Mesendoderm (in vitro differentiated cells): ENCODE data around the gene ABHD14A.

ENCODE experiments used
- DNase-seq: peaks from one replicate; pipeline ENCODE4 v3.0.0; 2013
- H2AK5ac ChIP-seq: 2 replicates; pipeline ENCODE4 v1.6.1; 2013; ENCODE audit warnings: low read length, inconsistent platforms
- H2BK120ac ChIP-seq: 2 replicates; pipeline ENCODE4 v1.6.1; 2013; ENCODE audit warnings: low read depth, mild to moderate bottlenecking, low read length, moderate library complexity, mixed read lengths
- H2BK15ac ChIP-seq: replicated peaks from 2 replicates; pipeline ENCODE4 v1.6.1; 2013; ENCODE audit warnings: low read depth, mild to moderate bottlenecking, moderate library complexity
- H2BK5ac ChIP-seq: 2 replicates; pipeline ENCODE4 v1.6.1; 2013; ENCODE audit warnings: low read length, inconsistent platforms
- H3K18ac ChIP-seq: 2 replicates; pipeline ENCODE4 v1.6.1; 2013; ENCODE audit warnings: mild to moderate bottlenecking, low read length, mixed read lengths
- H3K23ac ChIP-seq: one replicate; pipeline ENCODE4 v1.6.1; 2013; ENCODE audit warnings: low read length
- H3K27ac ChIP-seq: 2 replicates; pipeline ENCODE4 v1.5.1; 2013; ENCODE audit warnings: low read depth, mild to moderate bottlenecking, inconsistent platforms, low read length, moderate library complexity
- H3K27me3 ChIP-seq: 2 replicates; pipeline ENCODE4 v1.6.1; 2013; ENCODE audit warnings: low read length, control low read depth, mild to moderate bottlenecking, inconsistent platforms; ENCODE audit not compliant: insufficient read depth, poor library complexity
- H3K36me3 ChIP-seq: 2 replicates; pipeline ENCODE4 v1.6.1; 2013; ENCODE audit warnings: low read length, inconsistent platforms; ENCODE audit not compliant: control insufficient read depth, insufficient read depth
- H3K4ac ChIP-seq: one replicate; pipeline ENCODE4 v1.6.1; 2013; ENCODE audit warnings: low read depth, mild to moderate bottlenecking, low read length, moderate library complexity
- H3K4me1 ChIP-seq: 2 replicates; pipeline ENCODE4 v1.6.1; 2013; ENCODE audit warnings: low read depth, low read length, inconsistent platforms; ENCODE audit not compliant: control insufficient read depth
- H3K4me2 ChIP-seq: 2 replicates; pipeline ENCODE4 v1.6.1; 2013; ENCODE audit warnings: low read length
- H3K4me3 ChIP-seq: 2 replicates; pipeline ENCODE4 v1.5.1; 2013; ENCODE audit warnings: mild to moderate bottlenecking, low read length
- H3K56ac ChIP-seq: one replicate; pipeline ENCODE4 v1.6.1; 2013; ENCODE audit warnings: low read length
- H3K79me1 ChIP-seq: 2 replicates; pipeline ENCODE4 v1.6.1; 2013; ENCODE audit warnings: low read length, inconsistent platforms
- H3K79me2 ChIP-seq: 2 replicates; pipeline ENCODE4 v1.6.1; 2013; ENCODE audit warnings: mild to moderate bottlenecking, low read length; ENCODE audit not compliant: control insufficient read depth, insufficient read depth
- H3K9ac ChIP-seq: 2 replicates; pipeline ENCODE4 v1.6.1; 2013; ENCODE audit warnings: low read length, inconsistent platforms
- H4K5ac ChIP-seq: one replicate; pipeline ENCODE4 v1.6.1; 2013; ENCODE audit warnings: low read length
- H4K8ac ChIP-seq: one replicate; pipeline ENCODE4 v1.6.1; 2013; ENCODE audit warnings: low read depth, mild to moderate bottlenecking, control low read depth, low read length, moderate library complexity
- WGBS: extraction: QIAGEN DNeasy Blood & Tissue Kit; methylation state at CpG from one replicate; pipeline ENCODE4 v1.1.7; 2013; ENCODE audit warnings: low lambda C conversion rate, missing lambda C conversion rate; ENCODE audit not compliant: insufficient coverage; ENCODE audit errors: extremely low coverage; 5-methylcytosine and 5-hydroxymethylcytosine counted together

Gene ABHD14A

DNA sequence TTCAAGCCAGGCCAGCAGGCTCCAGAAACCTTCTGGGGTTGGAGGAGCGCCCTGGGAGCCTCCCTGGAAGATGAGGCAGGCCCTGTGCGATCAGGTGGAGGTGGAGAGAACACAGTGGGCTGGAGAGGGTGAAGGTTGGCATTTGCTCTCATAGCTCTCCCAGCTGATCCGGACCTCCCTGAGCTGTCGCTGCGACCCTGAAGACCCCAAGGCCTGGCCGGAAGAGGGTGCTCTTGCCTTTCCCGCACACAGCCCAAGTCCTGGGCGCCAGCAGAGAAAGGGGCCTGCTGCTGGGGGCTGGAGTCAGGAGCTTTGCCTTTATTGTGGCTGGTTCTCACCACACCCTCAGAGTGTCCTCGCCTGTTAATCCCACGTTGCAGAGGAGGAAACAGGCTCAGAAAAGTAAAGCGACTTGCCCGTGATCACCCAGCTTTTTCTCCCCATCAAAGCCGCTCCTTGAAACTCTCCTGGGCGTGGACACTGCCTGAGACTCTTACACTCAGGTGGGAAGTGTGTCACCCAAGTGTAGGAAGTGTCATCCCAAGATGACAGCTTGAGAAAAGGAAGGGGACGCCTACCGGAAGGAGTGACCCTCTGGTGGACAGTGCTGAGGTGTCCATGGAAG is 29.4 kb downstream of the ABHD14A start:
- Histone ChIP-seq H2BK5ac (no peak overlapping the region), H3K4me2 (no peak overlapping the region), H2BK15ac (no peak overlapping the region), H3K9ac (no peak overlapping the region), H3K4ac (no peak overlapping the region), H3K18ac (no peak overlapping the region), H3K23ac (no peak overlapping the region), H4K8ac (no peak overlapping the region), H3K79me2 (no peaks in the 10 kb centered on the region), H4K5ac (no peak overlapping the region), H2BK120ac (no peak overlapping the region), H3K4me3 (no peak overlapping the region), H3K27me3 (no peaks in the 10 kb centered on the region), H2AK5ac (no peak overlapping the region), H3K4me1 (peaks cover 5% of the 10 kb centered on the region), H3K56ac (no peak overlapping the region), H3K79me1 (no peaks in the 10 kb centered on the region), H3K36me3 (no peaks in the 10 kb centered on the region), H3K27ac (no peak overlapping the region)
- WGBS = no CpG with 5 or more reads among the region's 16 CpGs
- DNase-seq = peak; percentile 80

GRCh38 chr3:52004906-52005395 is 30.1 kb downstream of the ABHD14A start:
- Histone ChIP-seq H2BK120ac (no peak overlapping the region), H3K56ac (peak overlapping the region; percentile 77), H3K23ac (no peak overlapping the region), H3K79me2 (no peaks in the 10 kb centered on the region), H3K4ac (no peak overlapping the region), H3K27ac (no peak overlapping the region), H2BK5ac (no peak overlapping the region), H3K4me2 (no peak overlapping the region), H3K36me3 (no peaks in the 10 kb centered on the region), H3K79me1 (no peaks in the 10 kb centered on the region), H4K8ac (no peak overlapping the region), H3K4me3 (no peak overlapping the region), H3K18ac (no peak overlapping the region), H2AK5ac (no peak overlapping the region), H3K27me3 (no peaks in the 10 kb centered on the region), H3K4me1 (peaks cover 5% of the 10 kb centered on the region), H3K9ac (no peak overlapping the region), H2BK15ac (no peak overlapping the region), H4K5ac (no peak overlapping the region)
- no CpG with 5 or more reads among the region's 4 CpGs for WGBS
- no peak for DNase-seq

- no peak overlapping the region for H3K4me3 ChIP-seq
- H3K79me2 ChIP-seq = no peaks in the 10 kb centered on the region
- H3K4me1 ChIP-seq = peaks cover 5% of the 10 kb centered on the region
- H2AK5ac ChIP-seq = no peak overlapping the region
- H3K23ac ChIP-seq = no peak overlapping the region
- H3K79me1 ChIP-seq = no peaks in the 10 kb centered on the region
- H3K36me3 ChIP-seq = no peaks in the 10 kb centered on the region
- peak overlapping the region; percentile 43 for H3K9ac ChIP-seq
- H2BK120ac ChIP-seq = no peak overlapping the region
- H2BK5ac ChIP-seq = peak overlapping the region; percentile 25
- peak overlapping the region; percentile 35 for H3K4me2 ChIP-seq
- H2BK15ac ChIP-seq = no peak overlapping the region
- no peak overlapping the region for H3K4ac ChIP-seq
- no peak overlapping the region for H4K8ac ChIP-seq
- H3K27ac ChIP-seq = no peak overlapping the region
- H3K27me3 ChIP-seq = no peaks in the 10 kb centered on the region
- no peak overlapping the region for H3K18ac ChIP-seq
- peak; percentile 76 for DNase-seq
- H3K56ac ChIP-seq = peak overlapping the region; percentile 77
- WGBS = no CpG with 5 or more reads among the region's 15 CpGs
- no peak overlapping the region for H4K5ac ChIP-seq
These were observed 30.7 kb downstream of the ABHD14A start for GRCh38 chr3:52005571-52005986.

- Histone ChIP-seq H2BK15ac (no peak overlapping the region), H4K8ac (no peak overlapping the region), H4K5ac (no peak overlapping the region), H3K4me3 (no peak overlapping the region), H3K18ac (no peak overlapping the region), H3K4ac (no peak overlapping the region), H3K79me1 (no peaks in the 10 kb centered on the region), H3K4me2 (peak overlapping the region; percentile 35), H3K79me2 (no peaks in the 10 kb centered on the region), H2AK5ac (no peak overlapping the region), H3K9ac (peak overlapping the region; percentile 17), H3K4me1 (peaks cover 5% of the 10 kb centered on the region), H2BK5ac (no peak overlapping the region), H3K27ac (no peak overlapping the region), H2BK120ac (no peak overlapping the region), H3K27me3 (no peaks in the 10 kb centered on the region), H3K23ac (no peak overlapping the region), H3K36me3 (no peaks in the 10 kb centered on the region), H3K56ac (peak overlapping the region; percentile 44)
- WGBS = no CpG with 5 or more reads among the region's 8 CpGs
- no peak for DNase-seq
These were observed 31.4 kb downstream of the ABHD14A start for GRCh38 chr3:52006017-52006819.

- Histone ChIP-seq H3K4me3 (no peak overlapping the region), H3K23ac (no peak overlapping the region), H3K18ac (no peak overlapping the region), H2BK5ac (no peak overlapping the region), H3K27me3 (no peaks in the 10 kb centered on the region), H3K9ac (no peak overlapping the region), H3K56ac (no peak overlapping the region), H4K8ac (no peak overlapping the region), H3K27ac (no peak overlapping the region), H3K79me2 (no peaks in the 10 kb centered on the region), H2AK5ac (no peak overlapping the region), H4K5ac (no peak overlapping the region), H2BK120ac (no peak overlapping the region), H3K79me1 (no peaks in the 10 kb centered on the region), H3K4me1 (peaks cover 5% of the 10 kb centered on the region), H2BK15ac (no peak overlapping the region), H3K36me3 (no peaks in the 10 kb centered on the region), H3K4me2 (no peak overlapping the region), H3K4ac (no peak overlapping the region)
- no peak for DNase-seq
- no CpG with 5 or more reads among the region's 6 CpGs for WGBS
These were observed 31.9 kb downstream of the ABHD14A start for GRCh38 chr3:52006820-52007133.
